ENCODE measurements around the gene HSD11B2. TPM values are rescaled to one million over a fixed set of nuclear protein-coding genes. Genes with fewer than 3 reads are reported as not detected.

HSD11B2 gene
- total and polyA plus RNA-seq, 10 of the 15 experiments (the other 5 are each of a cell fraction or from before 2014, with no cell fraction given), result 0.09 to 0.34 (median 0.21) TPM; not detected in 2

GRCh38 chr16:67394155-67395104 lies 36.5 kb upstream of the HSD11B2 start:
- Histone ChIP-seq H3K27me3 (replicated peaks in 1 of 2; ENCODE audit: control insufficient read depth in 2 of 2, insufficient read depth in 2 of 2, low read length in 1 of 2) (peaks cover 6 to 17% of the 10 kb centered on the region in 2 experiments), H3K9ac (ENCODE audit: control insufficient read depth, insufficient read depth, low read length) (no peak overlapping the region), H3K36me3 (ENCODE audit: control insufficient read depth in 2 of 2, insufficient read depth in 2 of 2, low read length in 1 of 2) (no peaks in the 10 kb centered on the region), H3K27ac (ENCODE audit: control insufficient read depth, insufficient read depth) (no peak overlapping the region), H3K79me2 (ENCODE audit: control insufficient read depth, insufficient read depth, low read length) (no peaks in the 10 kb centered on the region), H2AFZ (ENCODE audit: control insufficient read depth, low read depth, low read length) (no peak overlapping the region), H3K9me3 (replicated peaks; ENCODE audit: control insufficient read depth, insufficient read depth, low read length) (no peaks in the 10 kb centered on the region), H4K20me1 (ENCODE audit: control insufficient read depth, insufficient read depth) (no peaks in the 10 kb centered on the region), H3K4me3 (no peak overlapping the region), H3K4me2 (ENCODE audit: control insufficient read depth, insufficient read depth) (peak overlapping the region; percentile 9; the same call in 1 of the 2 replicates), H3K4me1 (ENCODE audit: control insufficient read depth, insufficient read depth, low read length) (no peaks in the 10 kb centered on the region)
- POLR2A ChIA-PET, result interaction anchor here (0.8 kb wide), 1 partner anchor 346 kb away, joined by 3 read pairs; no protein-coding TSS in a partner anchor
- TF ChIP-seq HSF1 (IDR thresholded peaks at IDR 0.05; ENCODE audit: low read depth, low read length) (no peak), BHLHE40 (IDR thresholded peaks at IDR 0.05; ENCODE audit: borderline replicate concordance in 1 of 2, low read depth in 2 of 2, low read length in 1 of 2) (peak in 1 of 2 experiments; percentile 47; a peak in 2 of 4 replicates), NFYA (IDR thresholded peaks at IDR 0.05; ENCODE audit: borderline replicate concordance, low read depth, low read length) (no peak), SPI1 (IDR thresholded peaks at IDR 0.05; ENCODE audit: borderline replicate concordance, insufficient read depth, low read depth, low read length) (peak; percentile 31; the same call in 1 of the 2 replicates), ZNF592 (IDR thresholded peaks at IDR 0.05) (no peak), TCF12 (IDR thresholded peaks at IDR 0.05; ENCODE audit: low read depth, low read length) (no peak), IRF5 (IDR thresholded peaks at IDR 0.05; ENCODE audit: borderline replicate concordance) (no peak)
- intact Hi-C loops (cut with micrococcal nuclease; ENCODE audit: unreplicated experiment), result loop anchor here (5.0 kb wide), 1 partner anchor 117 kb away; the partner anchor contains the start of gene PLEKHG4
- RAD21 ChIA-PET (ENCODE audit: unreplicated experiment), result no interaction called here
- CTCF ChIA-PET, result interaction anchor here (1.3 kb wide), 1 partner anchor 113 kb away, joined by 3 read pairs; no protein-coding TSS in a partner anchor
- ATAC-seq (peak; percentile 10; the same call in 2 of the 3 replicates), DNase-seq (ENCODE audit: low read depth, low spot score) (no peak), FAIRE-seq (no peak)
- no TSS peak for BruUV-seq (replicated peaks)
- WGBS (ENCODE audit: insufficient coverage, insufficient replicate concordance, low lambda C conversion rate, missing lambda C conversion rate), result 8% methylated on average over 66 of the region's 88 CpGs
- in situ Hi-C loops (cut with MboI), result no loop called here
- SMC1A ChIA-PET (ENCODE audit: uncharacterized antibody, unreplicated experiment), result no interaction called here
